Measurements from ENCODE around the gene C10orf67. TPM values are rescaled to one million over a fixed set of nuclear protein-coding genes. Genes with fewer than 3 reads are reported as not detected.

The C10orf67 gene
- total RNA-seq, 2 donors from 2014 or later, result not detected

- Histone ChIP-seq H3K9me3 (no peaks in the 10 kb centered on the region), H3K36me3 (no peaks in the 10 kb centered on the region), H3K4me3 (no peak overlapping the region), H3K27ac (no peak overlapping the region), H3K9ac (ENCODE audit: low read depth in 2 of 2, low read length in 2 of 2) (no peak overlapping the region), H3K4me1 (no peaks in the 10 kb centered on the region), H3K27me3 (no peaks in the 10 kb centered on the region)
- TF ChIP-seq CTCF (IDR thresholded peaks at IDR 0.05), result no peak
- DNase-seq, result no peak
- intact Hi-C loops (cut with DNase I), result no loop called here
Measured at GRCh38 chr10:23156447-23157150, 188.0 kb downstream of the C10orf67 start.

- Histone ChIP-seq H3K27ac (no peak overlapping the region), H3K9me3 (no peaks in the 10 kb centered on the region), H3K9ac (ENCODE audit: low read depth in 2 of 2, low read length in 2 of 2) (no peak overlapping the region), H3K27me3 (no peaks in the 10 kb centered on the region), H3K36me3 (no peaks in the 10 kb centered on the region), H3K4me1 (no peaks in the 10 kb centered on the region), H3K4me3 (no peak overlapping the region)
- no peak for DNase-seq
- intact Hi-C loops (cut with DNase I), result no loop called here
- no peak for TF ChIP-seq CTCF (IDR thresholded peaks at IDR 0.05)
Measured at GRCh38 chr10:23155169-23155568, 189.4 kb downstream of the C10orf67 start.

Small RNAs within 50 kb of the gene (microRNA-seq; reads per million reads assigned to microRNA genes)
- not detected for gene MIR1254-2

Other genes with a start within 250 kb of the C10orf67 start
- 10 to 100 TPM; 29.2 to 43.2 TPM for gene MSRB2, start 249.2 kb downstream of the C10orf67 start, total RNA-seq
- not detected for gene PTF1A, start 152.5 kb downstream of the C10orf67 start, total RNA-seq
- 10 to 100 TPM in 1 of 2 donors, 1 to 10 TPM in 1; 6.6 to 20.7 TPM for gene OTUD1, start 94.3 kb upstream of the C10orf67 start, total RNA-seq

All from colonic mucosa (tissue), 4 donors.